ENCODE data around the gene BCAS3.

The BCAS3 gene

GRCh38 chr17:61330174-61331150 is 652.8 kb downstream of the BCAS3 start:
- ChIA-PET CTCF (interaction anchor here (0.6 kb wide), 1 partner anchor 358 kb away, joined by 5 read pairs; no protein-coding TSS in a partner anchor), POLR2A (no interaction called here)
- no peak overlapping the region for H3K27ac ChIP-seq (ENCODE audit: insufficient read depth in 1 of 2, low read depth in 1 of 2, low read length in 2 of 2, poor library complexity in 1 of 2, severe bottlenecking in 2 of 2)
- H3K9me3 ChIP-seq (ENCODE audit: control extremely low read depth in 1 of 5, control insufficient read depth in 4 of 5, insufficient read depth in 2 of 5, low read depth in 1 of 5, low read length in 4 of 5) = no peaks in the 10 kb centered on the region
- no peaks in the 10 kb centered on the region for H3K4me1 ChIP-seq (ENCODE audit: control extremely low read depth in 1 of 4, control insufficient read depth in 4 of 4, insufficient read depth in 4 of 4, low read length in 3 of 4)
- H3K4me3 ChIP-seq (ENCODE audit: control insufficient read depth in 1 of 7, extremely low read depth in 1 of 7, insufficient read depth in 4 of 7, low read depth in 2 of 7, low read length in 6 of 7) = no peak overlapping the region
- DNase-seq = no peak
- H3K27me3 ChIP-seq (replicated peaks in 2 of 5; ENCODE audit: control insufficient read depth in 4 of 5, insufficient read depth in 5 of 5, low read length in 4 of 5) = no peaks in the 10 kb centered on the region
- no peaks in the 10 kb centered on the region for H3K36me3 ChIP-seq (ENCODE audit: control insufficient read depth in 4 of 4, insufficient read depth in 4 of 4, low read length in 3 of 4)
- 97% methylated on average over 11 of the region's 11 CpGs for WGBS (ENCODE audit: insufficient coverage)

GRCh38 chr17:61331178-61331577 is 653.5 kb downstream of the BCAS3 start:
- Histone ChIP-seq H3K4me3 (ENCODE audit: control insufficient read depth in 1 of 7, extremely low read depth in 1 of 7, insufficient read depth in 4 of 7, low read depth in 2 of 7, low read length in 6 of 7) (no peak overlapping the region), H3K9me3 (ENCODE audit: control extremely low read depth in 1 of 5, control insufficient read depth in 4 of 5, insufficient read depth in 2 of 5, low read depth in 1 of 5, low read length in 4 of 5) (no peaks in the 10 kb centered on the region), H3K27me3 (replicated peaks in 2 of 5; ENCODE audit: control insufficient read depth in 4 of 5, insufficient read depth in 5 of 5, low read length in 4 of 5) (no peaks in the 10 kb centered on the region), H3K36me3 (ENCODE audit: control insufficient read depth in 4 of 4, insufficient read depth in 4 of 4, low read length in 3 of 4) (no peaks in the 10 kb centered on the region), H3K4me1 (ENCODE audit: control extremely low read depth in 1 of 4, control insufficient read depth in 4 of 4, insufficient read depth in 4 of 4, low read length in 3 of 4) (no peaks in the 10 kb centered on the region), H3K27ac (ENCODE audit: insufficient read depth in 1 of 2, low read depth in 1 of 2, low read length in 2 of 2, poor library complexity in 1 of 2, severe bottlenecking in 2 of 2) (no peak overlapping the region)
- ChIA-PET CTCF (no interaction called here), POLR2A (no interaction called here)
- 89% methylated on average over 2 of the region's 2 CpGs for WGBS (ENCODE audit: insufficient coverage)
- DNase-seq = no peak

- H3K4me1 ChIP-seq (ENCODE audit: control extremely low read depth in 1 of 4, control insufficient read depth in 4 of 4, insufficient read depth in 4 of 4, low read length in 3 of 4) = no peaks in the 10 kb centered on the region
- H3K9me3 ChIP-seq (ENCODE audit: control extremely low read depth in 1 of 5, control insufficient read depth in 4 of 5, insufficient read depth in 2 of 5, low read depth in 1 of 5, low read length in 4 of 5) = no peaks in the 10 kb centered on the region
- no peak overlapping the region for H3K27ac ChIP-seq (ENCODE audit: insufficient read depth in 1 of 2, low read depth in 1 of 2, low read length in 2 of 2, poor library complexity in 1 of 2, severe bottlenecking in 2 of 2)
- no peaks in the 10 kb centered on the region for H3K36me3 ChIP-seq (ENCODE audit: control insufficient read depth in 4 of 4, insufficient read depth in 4 of 4, low read length in 3 of 4)
- DNase-seq = no peak
- H3K4me3 ChIP-seq (ENCODE audit: control insufficient read depth in 1 of 7, extremely low read depth in 1 of 7, insufficient read depth in 4 of 7, low read depth in 2 of 7, low read length in 6 of 7) = no peak overlapping the region
- ChIA-PET POLR2A (no interaction called here), CTCF (no interaction called here)
- WGBS (ENCODE audit: insufficient coverage) = 98% methylated on average over 9 of the region's 9 CpGs
- H3K27me3 ChIP-seq (replicated peaks in 2 of 5; ENCODE audit: control insufficient read depth in 4 of 5, insufficient read depth in 5 of 5, low read length in 4 of 5) = no peaks in the 10 kb centered on the region
Measured at GRCh38 chr17:61331886-61332285, 654.2 kb downstream of the BCAS3 start.

- Histone ChIP-seq H3K27ac (ENCODE audit: insufficient read depth in 1 of 2, low read depth in 1 of 2, low read length in 2 of 2, poor library complexity in 1 of 2, severe bottlenecking in 2 of 2) (no peak overlapping the region), H3K36me3 (ENCODE audit: control insufficient read depth in 4 of 4, insufficient read depth in 4 of 4, low read length in 3 of 4) (no peaks in the 10 kb centered on the region), H3K4me3 (ENCODE audit: control insufficient read depth in 1 of 7, extremely low read depth in 1 of 7, insufficient read depth in 4 of 7, low read depth in 2 of 7, low read length in 6 of 7) (no peak overlapping the region), H3K9me3 (ENCODE audit: control extremely low read depth in 1 of 5, control insufficient read depth in 4 of 5, insufficient read depth in 2 of 5, low read depth in 1 of 5, low read length in 4 of 5) (no peaks in the 10 kb centered on the region), H3K4me1 (ENCODE audit: control extremely low read depth in 1 of 4, control insufficient read depth in 4 of 4, insufficient read depth in 4 of 4, low read length in 3 of 4) (no peaks in the 10 kb centered on the region), H3K27me3 (replicated peaks in 2 of 5; ENCODE audit: control insufficient read depth in 4 of 5, insufficient read depth in 5 of 5, low read length in 4 of 5) (no peaks in the 10 kb centered on the region)
- POLR2A ChIA-PET = no interaction called here
- 95% methylated on average over 8 of the region's 8 CpGs for WGBS (ENCODE audit: insufficient coverage)
- CTCF ChIA-PET = interaction anchor here (0.9 kb wide), 1 partner anchor 14 kb away, joined by 3 read pairs; no protein-coding TSS in a partner anchor
- no peak for DNase-seq
Measured at GRCh38 chr17:61333136-61333535, 655.5 kb downstream of the BCAS3 start.

GRCh38 chr17:61334673-61335072 is 657.0 kb downstream of the BCAS3 start:
- Histone ChIP-seq H3K27me3 (replicated peaks in 2 of 5; ENCODE audit: control insufficient read depth in 4 of 5, insufficient read depth in 5 of 5, low read length in 4 of 5) (no peaks in the 10 kb centered on the region), H3K9me3 (ENCODE audit: control extremely low read depth in 1 of 5, control insufficient read depth in 4 of 5, insufficient read depth in 2 of 5, low read depth in 1 of 5, low read length in 4 of 5) (no peaks in the 10 kb centered on the region), H3K4me1 (ENCODE audit: control extremely low read depth in 1 of 4, control insufficient read depth in 4 of 4, insufficient read depth in 4 of 4, low read length in 3 of 4) (no peaks in the 10 kb centered on the region), H3K27ac (ENCODE audit: insufficient read depth in 1 of 2, low read depth in 1 of 2, low read length in 2 of 2, poor library complexity in 1 of 2, severe bottlenecking in 2 of 2) (no peak overlapping the region), H3K4me3 (ENCODE audit: control insufficient read depth in 1 of 7, extremely low read depth in 1 of 7, insufficient read depth in 4 of 7, low read depth in 2 of 7, low read length in 6 of 7) (no peak overlapping the region), H3K36me3 (ENCODE audit: control insufficient read depth in 4 of 4, insufficient read depth in 4 of 4, low read length in 3 of 4) (no peaks in the 10 kb centered on the region)
- ChIA-PET POLR2A (no interaction called here), CTCF (interaction anchor here (1.3 kb wide), 1 partner anchor 17 kb away, joined by 3 read pairs; no protein-coding TSS in a partner anchor)
- DNase-seq = no peak
- WGBS (ENCODE audit: insufficient coverage) = 92% methylated on average over 4 of the region's 5 CpGs

- H3K4me1 ChIP-seq (ENCODE audit: control extremely low read depth in 1 of 4, control insufficient read depth in 4 of 4, insufficient read depth in 4 of 4, low read length in 3 of 4) = no peaks in the 10 kb centered on the region
- no peak for DNase-seq
- WGBS (ENCODE audit: insufficient coverage) = 98% methylated on average over 7 of the region's 8 CpGs
- no peaks in the 10 kb centered on the region for H3K36me3 ChIP-seq (ENCODE audit: control insufficient read depth in 4 of 4, insufficient read depth in 4 of 4, low read length in 3 of 4)
- no peaks in the 10 kb centered on the region for H3K27me3 ChIP-seq (replicated peaks in 2 of 5; ENCODE audit: control insufficient read depth in 4 of 5, insufficient read depth in 5 of 5, low read length in 4 of 5)
- no peak overlapping the region for H3K4me3 ChIP-seq (ENCODE audit: control insufficient read depth in 1 of 7, extremely low read depth in 1 of 7, insufficient read depth in 4 of 7, low read depth in 2 of 7, low read length in 6 of 7)
- ChIA-PET POLR2A (no interaction called here), CTCF (interaction anchor here (1.3 kb wide), 1 partner anchor 16 kb away, joined by 3 read pairs; no protein-coding TSS in a partner anchor)
- no peaks in the 10 kb centered on the region for H3K9me3 ChIP-seq (ENCODE audit: control extremely low read depth in 1 of 5, control insufficient read depth in 4 of 5, insufficient read depth in 2 of 5, low read depth in 1 of 5, low read length in 4 of 5)
- H3K27ac ChIP-seq (ENCODE audit: insufficient read depth in 1 of 2, low read depth in 1 of 2, low read length in 2 of 2, poor library complexity in 1 of 2, severe bottlenecking in 2 of 2) = no peak overlapping the region
Measured at GRCh38 chr17:61335105-61335844, 657.6 kb downstream of the BCAS3 start.

Data from common myeloid progenitor, CD34-positive (primary cell).